Stimulated activated CD4-positive, alpha-beta T cell treated with anti-CD3 and anti-CD28 coated beads, TNF-alpha, amount 100 ng/mL, for 48 hours (primary cell): ENCODE measurements around the gene SURF6.
"Not testable (repeated sequence)": the region's sequence is repeated elsewhere in the genome, so short reads cannot be mapped to it uniquely, and the experiment has no call there.

Experiments used
- DNase-seq, 3 donors: peaks; one replicate each; pipeline ENCODE4 v3.0.0-alpha.2; 2020; ENCODE audit warnings: low read depth in 3 of 3

The SURF6 gene

GRCh38 chr9:133290751-133291302 is 45.2 kb downstream of the SURF6 start:
- no peak for DNase-seq

- no peak for DNase-seq
Measured at GRCh38 chr9:133286523-133286922, 49.5 kb downstream of the SURF6 start.

DNA sequence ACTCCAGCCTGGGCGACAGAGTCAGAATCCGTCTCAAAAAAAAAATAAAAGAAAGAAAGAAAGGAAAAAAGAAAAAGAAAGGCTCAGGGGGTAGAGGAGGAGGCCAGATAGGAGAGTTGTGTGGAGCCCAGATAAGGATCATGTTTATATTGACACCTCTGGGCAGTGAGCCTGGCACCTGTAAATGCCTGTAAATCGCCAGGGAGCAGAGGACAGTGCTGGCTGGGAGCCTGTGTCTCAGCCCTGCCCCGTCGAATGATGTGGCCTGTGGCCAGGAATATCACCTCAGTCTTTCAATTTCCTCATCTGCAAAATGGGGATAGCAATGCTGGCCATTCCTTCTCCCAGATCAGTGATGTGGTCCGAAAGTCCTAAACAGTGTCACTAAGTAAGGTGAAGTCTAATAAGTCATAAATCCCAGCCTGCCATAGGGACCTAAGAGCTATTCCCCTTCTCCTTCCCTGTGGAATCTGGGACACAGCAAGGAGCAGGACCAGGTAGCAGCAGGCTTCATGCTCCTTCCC is 50.7 kb downstream of the SURF6 start:
- no peak for DNase-seq

DNA sequence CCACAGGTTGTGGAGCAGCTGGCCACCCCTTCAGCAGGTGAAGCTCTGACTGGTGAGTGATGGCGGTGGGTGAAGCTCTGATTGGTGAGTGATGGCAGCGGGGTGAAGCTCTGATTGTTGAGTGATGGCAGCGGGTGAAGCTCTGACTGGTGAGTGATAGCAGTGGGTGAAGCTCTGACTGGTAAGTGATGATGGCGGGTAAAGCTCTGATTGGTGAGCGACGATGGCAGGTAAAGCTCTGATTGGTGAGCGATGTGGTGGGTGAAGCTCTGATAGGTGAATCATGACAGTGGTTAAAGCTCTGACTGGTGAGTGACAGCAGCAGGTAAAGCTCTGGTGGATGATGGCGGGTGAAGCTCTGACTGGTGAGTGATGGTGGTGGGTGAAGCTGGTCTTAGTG is 51.6 kb downstream of the SURF6 start:
- DNase-seq: no peak

- DNase-seq: not testable (repeated sequence)
Measured at GRCh38 chr9:133283255-133284032, 52.5 kb downstream of the SURF6 start.

DNA sequence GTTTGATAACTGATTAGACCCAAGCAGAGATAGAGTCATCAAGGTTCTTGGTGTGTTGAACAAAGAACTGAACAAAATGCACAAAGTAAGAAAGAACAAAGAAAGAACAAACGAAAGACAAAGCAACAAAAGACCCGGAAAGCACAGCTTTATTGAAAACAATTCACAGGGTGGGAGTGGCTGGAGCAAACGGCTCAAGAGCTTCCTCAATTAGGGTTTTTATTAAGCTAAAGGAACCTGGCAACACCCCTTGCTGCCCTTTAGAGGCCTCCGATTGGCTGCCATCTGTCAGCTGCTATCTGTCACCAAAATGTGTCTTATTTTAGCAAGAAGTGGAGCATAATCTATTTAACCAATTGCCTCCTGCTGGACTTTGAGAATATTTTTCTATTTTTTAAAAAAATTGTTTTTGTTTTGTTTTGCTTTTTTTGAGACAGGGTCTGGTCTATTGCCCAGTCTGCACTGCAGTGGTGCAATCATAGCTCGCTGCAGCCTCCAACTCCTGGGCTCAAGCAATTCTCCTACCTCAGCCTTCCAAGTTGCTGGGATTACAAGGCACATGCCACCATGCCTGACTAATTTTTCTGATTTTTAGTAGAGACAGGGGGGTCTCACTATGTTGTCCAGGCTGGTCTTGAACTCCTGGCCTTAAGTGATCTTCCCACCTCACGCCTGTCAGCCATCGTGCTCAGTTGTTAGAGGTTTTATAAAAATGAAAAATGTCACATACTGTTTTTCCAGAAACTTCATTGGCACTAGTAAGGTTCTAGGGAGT is 53.3 kb downstream of the SURF6 start:
- DNase-seq: no peak

DNA sequence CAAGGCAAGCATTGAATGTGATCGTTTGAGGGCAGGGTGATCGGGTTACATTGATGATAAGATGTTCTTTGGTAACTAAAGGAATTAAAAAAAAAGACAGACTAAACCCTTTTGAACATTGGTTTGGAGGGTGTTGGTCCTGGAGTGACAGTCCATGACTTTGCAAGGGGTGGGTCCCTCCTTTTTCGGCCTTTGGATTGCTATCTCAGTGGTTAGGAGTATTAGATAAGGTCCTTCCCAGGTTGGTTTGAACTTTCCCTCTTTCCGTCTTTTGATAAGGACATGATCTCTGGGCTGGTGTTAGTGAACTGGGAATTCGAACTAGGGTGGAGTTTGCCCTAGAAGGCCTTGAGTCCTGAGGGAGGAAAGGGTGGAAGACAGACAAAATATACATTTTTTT is 55.6 kb downstream of the SURF6 start:
- DNase-seq: no peak
